Right lobe of liver (tissue), 4 donors: ENCODE measurements around the gene ZNF275.

ENCODE experiments used
- POLR2A ChIP-seq: fragments of 450-650 bp; IDR thresholded peaks from one replicate; pipeline ENCODE4 v1.6.1; 2017; ENCODE audit warnings: antibody characterized with exemption, mild to moderate bottlenecking
- TF ChIP-seq, protein P1 (sequence below), 4 donors: fragments of 200-600 bp in 3 of 4; fragments of 450-650 bp in 1 of 4; IDR thresholded peaks; one replicate each; pipeline versions ENCODE4 v1.5.1 to v1.8.0; 2016 to 2022; ENCODE audit warnings: antibody characterized with exemption in 4 of 4, mild to moderate bottlenecking in 2 of 4
- donor health status: DM: no; HTN: no; CAD: no.
- donor health status: DM: no; HTN: no; CAD: no.
- donor health status: DM: no; HTN: yes; CAD: no.

- TF ChIP-seq, protein P1, sequence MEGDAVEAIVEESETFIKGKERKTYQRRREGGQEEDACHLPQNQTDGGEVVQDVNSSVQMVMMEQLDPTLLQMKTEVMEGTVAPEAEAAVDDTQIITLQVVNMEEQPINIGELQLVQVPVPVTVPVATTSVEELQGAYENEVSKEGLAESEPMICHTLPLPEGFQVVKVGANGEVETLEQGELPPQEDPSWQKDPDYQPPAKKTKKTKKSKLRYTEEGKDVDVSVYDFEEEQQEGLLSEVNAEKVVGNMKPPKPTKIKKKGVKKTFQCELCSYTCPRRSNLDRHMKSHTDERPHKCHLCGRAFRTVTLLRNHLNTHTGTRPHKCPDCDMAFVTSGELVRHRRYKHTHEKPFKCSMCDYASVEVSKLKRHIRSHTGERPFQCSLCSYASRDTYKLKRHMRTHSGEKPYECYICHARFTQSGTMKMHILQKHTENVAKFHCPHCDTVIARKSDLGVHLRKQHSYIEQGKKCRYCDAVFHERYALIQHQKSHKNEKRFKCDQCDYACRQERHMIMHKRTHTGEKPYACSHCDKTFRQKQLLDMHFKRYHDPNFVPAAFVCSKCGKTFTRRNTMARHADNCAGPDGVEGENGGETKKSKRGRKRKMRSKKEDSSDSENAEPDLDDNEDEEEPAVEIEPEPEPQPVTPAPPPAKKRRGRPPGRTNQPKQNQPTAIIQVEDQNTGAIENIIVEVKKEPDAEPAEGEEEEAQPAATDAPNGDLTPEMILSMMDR (IDR thresholded peaks at IDR 0.05) = no peak
- TF ChIP-seq POLR2A = no peak
These were observed 46.1 kb downstream of the ZNF275 start for GRCh38 chrX:153379971-153380581.
